Sigmoid colon (tissue), 7 donors: ENCODE data around the gene GABRR1. TPM values are rescaled to one million over a fixed set of nuclear protein-coding genes. Genes with fewer than 3 reads are reported as not detected.

Experiments
- DNase-seq: peaks from one replicate; pipeline ENCODE4 v3.0.0-alpha.2; 2019
- H3K27ac ChIP-seq, 4 donors: fragments of 200-600 bp; sonication (generic); one replicate each; pipeline ENCODE4 v1.5.1; 2016 to 2019; ENCODE audit warnings: mild to moderate bottlenecking in 1 of 4
- H3K27me3 ChIP-seq, 3 donors: fragments of 200-600 bp; sonication (generic); one replicate each; pipeline ENCODE4 v1.5.1; 2019; ENCODE audit warnings: mild to moderate bottlenecking in 1 of 3
- H3K36me3 ChIP-seq, 4 donors: fragments of 200-600 bp; sonication (generic); one replicate each; pipeline ENCODE4 v1.5.1; 2016 to 2019
- H3K4me1 ChIP-seq, 4 donors: fragments of 200-600 bp; sonication (generic); one replicate each; pipeline ENCODE4 v1.5.1; 2017 to 2019
- H3K4me3 ChIP-seq, 4 donors: fragments of 200-600 bp; sonication (generic); one replicate each; pipeline ENCODE4 v1.5.1; 2017 to 2019; ENCODE audit warnings: mild to moderate bottlenecking in 2 of 4, moderate library complexity in 1 of 4
- H3K9me3 ChIP-seq, 4 donors: fragments of 200-600 bp in 3 of 4; sonication (generic) in 3 of 4; one replicate each; pipeline versions ENCODE4 v1.5.1 to v1.6.1; 2013 to 2019
- CTCF ChIP-seq, 4 experiments: fragments of 450-650 bp in 3 of 4; fragments of 200-600 bp in 1 of 4; IDR thresholded peaks; one replicate each; pipeline ENCODE4 v1.5.1; 2016 to 2019; ENCODE audit warnings: antibody characterized with exemption in 4 of 4, mild to moderate bottlenecking in 3 of 4, moderate library complexity in 2 of 4
- EP300 ChIP-seq, 4 donors: sonication (generic); formaldehyde crosslinking; IDR thresholded peaks; one replicate each; pipeline ENCODE4 v1.6.1; 2017; ENCODE audit warnings: antibody characterized with exemption in 4 of 4
- POLR2A ChIP-seq, 2 donors: fragments of 450-650 bp; IDR thresholded peaks; one replicate each; pipeline ENCODE4 v1.6.1; 2016; ENCODE audit warnings: antibody characterized with exemption in 2 of 2, mild to moderate bottlenecking in 2 of 2, moderate library complexity in 2 of 2
- POLR2AphosphoS5 ChIP-seq, 4 donors: sonication (generic); formaldehyde crosslinking; IDR thresholded peaks; one replicate each; pipeline ENCODE4 v1.6.1; 2017; ENCODE audit warnings: antibody characterized with exemption in 4 of 4
- WGBS, 2 donors: extraction: QIAGEN DNeasy Blood & Tissue Kit; methylation state at CpG; one replicate each; pipeline ENCODE4 v1.1.7; 2013; 5-methylcytosine and 5-hydroxymethylcytosine counted together
- intact Hi-C: fragments of 100-400 bp; cut with DNase I; formaldehyde crosslinking; loops from one replicate; pipeline ENCODE4 v1.15.1; 2023
- polyA plus RNA-seq, 3 donors: library from polyadenylated mRNA; stranded (reverse); fragments of 200-250 nt; gene quantifications; one replicate each; pipeline ENCODE4 v1.2.3, GENCODE V29; 2013
- total RNA-seq, 4 donors: library from RNA; depleted of rRNA; stranded (reverse); fragments of >200 nt; gene quantifications; one replicate each; pipeline ENCODE4 v1.1.0, GENCODE V29; 2016
- donor health status: healthy with polysubstance abuse.
- donor health status: Bipolar disorder and iron deficiency.
- donor health status: healthy.

GABRR1 gene
- total and polyA plus RNA-seq, 7 donors, result 0.04 TPM; not detected in 6

DNA sequence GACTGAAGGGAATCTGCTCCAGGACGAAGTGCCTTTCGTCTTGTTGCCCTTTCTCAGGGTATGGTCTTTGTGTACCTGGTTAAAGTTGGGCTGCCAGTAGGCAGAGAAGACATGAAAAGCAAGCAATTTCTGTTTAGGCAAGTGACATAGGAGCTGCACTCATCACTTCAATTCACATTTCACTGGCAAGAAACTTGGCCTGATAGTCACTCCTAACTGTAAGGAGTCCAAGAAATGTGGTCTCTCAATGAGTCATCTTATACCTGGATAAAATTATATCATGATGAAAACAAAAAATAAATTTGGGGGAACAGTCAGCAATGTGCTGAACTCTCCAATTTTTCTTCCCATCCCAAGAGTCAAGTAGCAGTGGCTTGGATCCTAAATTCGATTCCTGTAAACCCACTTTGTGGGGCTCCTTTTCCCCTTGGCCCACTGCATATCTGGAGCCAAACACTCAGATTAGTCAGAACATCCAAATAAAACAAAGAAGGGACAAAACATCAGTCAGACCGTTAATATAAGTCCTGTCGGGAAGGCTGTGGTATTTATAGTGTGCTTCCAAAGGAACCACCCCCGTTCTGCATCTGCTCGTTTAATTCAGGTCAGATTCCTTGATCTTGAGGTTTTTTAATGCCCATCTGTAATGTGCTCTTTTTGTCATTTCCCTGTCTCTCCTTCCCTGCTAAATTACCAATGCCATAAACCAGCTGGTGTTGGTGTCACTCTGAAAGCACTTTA, 5.0 kb upstream of the GABRR1 start:
- TF ChIP-seq POLR2A (IDR thresholded peaks at IDR 0.05), result no peak
- TF ChIP-seq POLR2AphosphoS5 (IDR thresholded peaks at IDR 0.05), result no peak
- no peak for TF ChIP-seq CTCF (IDR thresholded peaks at IDR 0.05)
- no peak for TF ChIP-seq EP300 (IDR thresholded peaks at IDR 0.05)
- no peak for DNase-seq
- whole genome bisulfite sequencing, 2 donors, result 57 to 65% methylated on average over 7 of the region's 7 CpGs
- Histone ChIP-seq H3K27ac (peak overlapping the region in 2 of 4 donors; percentile 34 to 60), H3K4me3 (no peak overlapping the region), H3K9me3 (no peaks in the 10 kb centered on the region), H3K4me1 (peaks cover 0 to 18% (median 12%) of the 10 kb centered on the region in 4 donors), H3K27me3 (no peaks in the 10 kb centered on the region), H3K36me3 (no peaks in the 10 kb centered on the region)
- intact Hi-C loops, result loop anchor here (5.0 kb wide), 1 partner anchor 45 kb away; no protein-coding TSS in a partner anchor

GRCh38 chr6:89221129-89221528, 4.0 kb upstream of the GABRR1 start:
- H3K4me1 ChIP-seq, result peaks cover 0 to 18% (median 12%) of the 10 kb centered on the region in 4 donors
- no peaks in the 10 kb centered on the region for H3K27me3 ChIP-seq
- H3K9me3 ChIP-seq, result no peaks in the 10 kb centered on the region
- no peak overlapping the region for H3K4me3 ChIP-seq
- WGBS, 2 donors, result 57 to 78% methylated on average over 3 of the region's 3 CpGs
- intact Hi-C loops, result loop anchor here (5.0 kb wide), 1 partner anchor 44 kb away; no protein-coding TSS in a partner anchor
- no peak for TF ChIP-seq POLR2A (IDR thresholded peaks at IDR 0.05)
- TF ChIP-seq POLR2AphosphoS5 (IDR thresholded peaks at IDR 0.05), result no peak
- no peak for TF ChIP-seq EP300 (IDR thresholded peaks at IDR 0.05)
- TF ChIP-seq CTCF (IDR thresholded peaks at IDR 0.05), result no peak
- no peak for DNase-seq
- no peak overlapping the region for H3K27ac ChIP-seq
- H3K36me3 ChIP-seq, result no peaks in the 10 kb centered on the region

DNA sequence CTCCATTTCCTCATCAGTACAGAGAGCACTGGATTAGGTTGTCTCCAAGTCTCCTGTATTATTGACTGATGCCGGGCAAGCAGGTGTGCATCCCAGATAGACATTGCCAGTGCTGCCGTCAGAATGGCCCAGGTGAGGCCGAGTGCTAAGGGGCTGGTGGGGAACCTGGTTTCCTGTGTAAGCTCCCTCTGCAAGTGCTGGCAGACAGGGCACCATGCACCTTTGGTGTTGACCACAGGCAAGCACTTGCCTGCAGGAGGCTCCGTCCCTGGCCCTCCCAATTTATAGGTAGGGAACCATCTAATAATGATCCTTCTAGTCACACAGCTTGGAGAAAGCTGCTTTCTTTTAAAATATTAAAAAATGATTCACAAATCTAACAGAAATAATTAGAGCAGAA, 747 bp downstream of the GABRR1 start:
- intact Hi-C loops, result no loop called here
- Histone ChIP-seq H3K4me3 (no peak overlapping the region), H3K36me3 (no peaks in the 10 kb centered on the region), H3K4me1 (peaks cover 0 to 4% (median 1%) of the 10 kb centered on the region in 4 donors), H3K27me3 (no peaks in the 10 kb centered on the region), H3K9me3 (no peaks in the 10 kb centered on the region), H3K27ac (no peak overlapping the region)
- TF ChIP-seq CTCF (IDR thresholded peaks at IDR 0.05) (no peak), EP300 (IDR thresholded peaks at IDR 0.05) (no peak), POLR2AphosphoS5 (IDR thresholded peaks at IDR 0.05) (no peak), POLR2A (IDR thresholded peaks at IDR 0.05) (no peak)
- WGBS, 2 donors, result 80 to 82% methylated on average over 4 of the region's 4 CpGs
- DNase-seq, result no peak

DNA sequence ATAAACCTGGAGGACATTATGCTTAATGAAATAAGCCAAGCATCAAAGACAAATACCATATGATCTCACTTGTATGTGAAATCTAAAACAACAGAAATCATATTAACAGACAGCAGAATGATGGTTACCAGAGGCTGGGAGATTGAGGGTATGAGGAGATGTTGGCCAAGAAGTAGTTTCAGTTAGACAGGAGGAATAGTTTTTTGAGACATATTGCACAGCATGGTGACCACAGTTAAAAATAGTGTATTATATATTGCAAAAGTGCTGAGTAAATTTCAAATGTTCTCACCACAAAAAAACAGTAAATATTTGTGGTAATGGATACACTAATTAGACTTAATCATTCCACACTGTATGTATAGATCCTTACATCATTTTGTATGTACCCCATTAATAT, 1.8 kb downstream of the GABRR1 start:
- Histone ChIP-seq H3K27ac (no peak overlapping the region), H3K4me3 (no peak overlapping the region), H3K4me1 (peaks cover 0 to 4% (median 0%) of the 10 kb centered on the region in 4 donors), H3K9me3 (no peaks in the 10 kb centered on the region), H3K27me3 (no peaks in the 10 kb centered on the region), H3K36me3 (no peaks in the 10 kb centered on the region)
- TF ChIP-seq CTCF (IDR thresholded peaks at IDR 0.05) (no peak), POLR2AphosphoS5 (IDR thresholded peaks at IDR 0.05) (no peak)
- intact Hi-C loops, result no loop called here
- no peak for DNase-seq

GRCh38 chr6:89214197-89214596, 3.0 kb downstream of the GABRR1 start:
- TF ChIP-seq CTCF (IDR thresholded peaks at IDR 0.05) (no peak), POLR2A (IDR thresholded peaks at IDR 0.05) (no peak)
- Histone ChIP-seq H3K4me1 (peaks cover 0 to 4% (median 0%) of the 10 kb centered on the region in 4 donors), H3K9me3 (no peaks in the 10 kb centered on the region), H3K27me3 (no peaks in the 10 kb centered on the region), H3K36me3 (no peaks in the 10 kb centered on the region), H3K4me3 (no peak overlapping the region), H3K27ac (no peak overlapping the region)
- DNase-seq, result no peak
- intact Hi-C loops, result no loop called here
